ENCODE data around the gene SERGEF.

DNA sequence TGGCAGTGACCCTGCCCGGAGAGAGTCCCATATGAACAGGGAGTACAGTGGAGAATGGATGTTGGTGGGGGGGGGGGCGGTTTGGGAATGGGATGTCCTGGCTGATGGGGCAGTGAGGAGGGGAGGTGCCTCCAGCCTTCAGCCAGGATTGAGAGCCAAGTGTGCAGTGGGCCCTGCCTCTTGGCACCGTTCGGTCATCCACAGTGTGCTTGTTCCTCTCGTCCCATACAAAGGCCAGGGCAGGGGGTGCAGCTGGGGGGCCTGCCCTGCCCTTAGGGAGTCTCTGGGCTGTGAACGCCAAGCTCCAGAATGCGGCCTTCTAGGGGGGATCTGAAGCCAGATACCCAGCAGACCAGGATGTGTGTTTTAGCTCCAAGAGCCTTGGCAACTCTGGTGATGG lies 244.3 kb downstream of the SERGEF start:
- TF ChIP-seq, protein P1, sequence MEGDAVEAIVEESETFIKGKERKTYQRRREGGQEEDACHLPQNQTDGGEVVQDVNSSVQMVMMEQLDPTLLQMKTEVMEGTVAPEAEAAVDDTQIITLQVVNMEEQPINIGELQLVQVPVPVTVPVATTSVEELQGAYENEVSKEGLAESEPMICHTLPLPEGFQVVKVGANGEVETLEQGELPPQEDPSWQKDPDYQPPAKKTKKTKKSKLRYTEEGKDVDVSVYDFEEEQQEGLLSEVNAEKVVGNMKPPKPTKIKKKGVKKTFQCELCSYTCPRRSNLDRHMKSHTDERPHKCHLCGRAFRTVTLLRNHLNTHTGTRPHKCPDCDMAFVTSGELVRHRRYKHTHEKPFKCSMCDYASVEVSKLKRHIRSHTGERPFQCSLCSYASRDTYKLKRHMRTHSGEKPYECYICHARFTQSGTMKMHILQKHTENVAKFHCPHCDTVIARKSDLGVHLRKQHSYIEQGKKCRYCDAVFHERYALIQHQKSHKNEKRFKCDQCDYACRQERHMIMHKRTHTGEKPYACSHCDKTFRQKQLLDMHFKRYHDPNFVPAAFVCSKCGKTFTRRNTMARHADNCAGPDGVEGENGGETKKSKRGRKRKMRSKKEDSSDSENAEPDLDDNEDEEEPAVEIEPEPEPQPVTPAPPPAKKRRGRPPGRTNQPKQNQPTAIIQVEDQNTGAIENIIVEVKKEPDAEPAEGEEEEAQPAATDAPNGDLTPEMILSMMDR (IDR thresholded peaks at IDR 0.05): no peak
- TF ChIP-seq POLR2A (IDR thresholded peaks at IDR 0.05): no peak

Data from tibial nerve (tissue), 3 donors.